Neural progenitor cell (in vitro differentiated cells): ENCODE data around the gene ST6GALNAC2. TPM values are rescaled to one million over a fixed set of nuclear protein-coding genes. Genes with fewer than 3 reads are reported as not detected.
A peak's percentile ranks its signal among the peaks of the same experiment; 100 is the strongest.

Source experiments
- DNase-seq: peaks from one replicate; pipeline ENCODE4 v3.0.0-alpha.2; 2016; ENCODE audit warnings: low spot score
- H2AFZ ChIP-seq: fragments of 200-600 bp; sonication (generic); replicated peaks from 2 replicates; pipeline ENCODE4 v1.6.1; 2016; ENCODE audit warnings: antibody characterized with exemption
- H3F3A ChIP-seq: fragments of 200-600 bp; sonication (generic); 2 replicates; pipeline ENCODE4 v1.6.1; 2016; ENCODE audit warnings: antibody characterized with exemption, low read depth
- H3K27ac ChIP-seq: fragments of 200-600 bp; sonication (generic); 2 replicates; pipeline ENCODE4 v1.5.1; 2016; ENCODE audit warnings: mild to moderate bottlenecking
- H3K27me3 ChIP-seq: fragments of 200-600 bp; sonication (generic); 2 replicates; pipeline ENCODE4 v1.6.1; 2016; ENCODE audit warnings: mild to moderate bottlenecking, moderate library complexity
- H3K36me3 ChIP-seq: fragments of 200-600 bp; sonication (generic); 2 replicates; pipeline ENCODE4 v1.5.1; 2016
- H3K4me1 ChIP-seq: fragments of 200-600 bp; sonication (generic); 2 replicates; pipeline ENCODE4 v1.6.1; 2016; ENCODE audit warnings: mixed run types
- H3K4me2 ChIP-seq: fragments of 200-600 bp; sonication (generic); 2 replicates; pipeline ENCODE4 v1.6.1; 2016
- H3K4me3 ChIP-seq: fragments of 200-600 bp; sonication (generic); 2 replicates; pipeline ENCODE4 v1.5.1; 2016
- H3K79me2 ChIP-seq: fragments of 200-600 bp; sonication (generic); 2 replicates; pipeline ENCODE4 v1.6.1; 2016; ENCODE audit warnings: low read depth
- H3K9ac ChIP-seq: fragments of 200-600 bp; sonication (generic); 2 replicates; pipeline ENCODE4 v1.6.1; 2016
- H3K9me3 ChIP-seq: fragments of 200-600 bp; sonication (generic); 2 replicates; pipeline ENCODE4 v1.5.1; 2016; ENCODE audit warnings: low read depth
- H4K20me1 ChIP-seq: fragments of 200-600 bp; sonication (generic); 2 replicates; pipeline ENCODE4 v1.6.1; 2016; ENCODE audit warnings: low read depth
- H3K27ac Mint-ChIP-seq: 3 replicates; pipeline ENCODE4 v1.8.0; 2021; ENCODE audit warnings: mixed read lengths
- H3K27me3 Mint-ChIP-seq: 2 replicates; pipeline ENCODE4 v1.8.0; 2022; ENCODE audit warnings: low read depth, mild to moderate bottlenecking, inconsistent platforms, moderate library complexity, mixed read lengths; ENCODE audit not compliant: insufficient read depth
- H3K36me3 Mint-ChIP-seq: 3 replicates; pipeline ENCODE4 v1.8.0; 2021; ENCODE audit warnings: mixed read lengths
- H3K4me1 Mint-ChIP-seq: 3 replicates; pipeline ENCODE4 v1.8.0; 2021; ENCODE audit warnings: mixed read lengths
- H3K4me3 Mint-ChIP-seq: 3 replicates; pipeline ENCODE4 v1.8.0; 2021; ENCODE audit warnings: mild to moderate bottlenecking, moderate library complexity, mixed read lengths
- H3K9me3 Mint-ChIP-seq: 3 replicates; pipeline ENCODE4 v1.8.0; 2020; ENCODE audit warnings: mixed read lengths
- EZH2 ChIP-seq: fragments of 200-600 bp; sonication (generic); IDR thresholded peaks from 2 replicates; pipeline ENCODE4 v1.6.1; 2017; ENCODE audit warnings: antibody characterized with exemption, mild to moderate bottlenecking, moderate library complexity
- EZH2phosphoT487 ChIP-seq: fragments of 200-600 bp; sonication (generic); IDR thresholded peaks from 2 replicates; pipeline ENCODE4 v1.6.1; 2017; ENCODE audit warnings: antibody characterized with exemption
- total RNA-seq: library from RNA; depleted of rRNA; stranded (reverse); fragments of >200 nt; gene quantifications from 2 replicates; pipeline ENCODE4 v1.2.3, GENCODE V29; 2015; ENCODE audit warnings: low replicate concordance
- TF ChIP-seq, protein P1 (sequence below): fragments of 200-600 bp; sonication (generic); IDR thresholded peaks from 2 replicates; pipeline ENCODE4 v1.5.1; 2017; ENCODE audit warnings: antibody characterized with exemption, mild to moderate bottlenecking

Gene ST6GALNAC2
- total RNA-seq, 1 donor from 2014 or later: not detected

- TF ChIP-seq EZH2: no peak
- no peak for TF ChIP-seq EZH2phosphoT487
- Mint-ChIP-seq H3K4me1 (peaks cover 24% of the 10 kb centered on the region), H3K27ac (no peak overlapping the region), H3K9me3 (no peaks in the 10 kb centered on the region), H3K27me3 (no peaks in the 10 kb centered on the region), H3K36me3 (peaks cover 8% of the 10 kb centered on the region), H3K4me3 (no peak overlapping the region)
- Histone ChIP-seq H3K4me2 (no peak overlapping the region), H3K4me3 (no peak overlapping the region), H3K79me2 (peaks cover 4% of the 10 kb centered on the region), H3K27me3 (peaks cover 16% of the 10 kb centered on the region), H4K20me1 (peaks cover 66% of the 10 kb centered on the region), H3K27ac (no peak overlapping the region), H3K36me3 (no peaks in the 10 kb centered on the region), H3K9me3 (no peaks in the 10 kb centered on the region), H2AFZ (no peak overlapping the region), H3K4me1 (peaks cover 13% of the 10 kb centered on the region), H3K9ac (no peak overlapping the region), H3F3A (peaks cover 37% of the 10 kb centered on the region)
- DNase-seq: no peak
Observed at GRCh38 chr17:76568811-76569221, 16.8 kb downstream of the ST6GALNAC2 start.

DNA sequence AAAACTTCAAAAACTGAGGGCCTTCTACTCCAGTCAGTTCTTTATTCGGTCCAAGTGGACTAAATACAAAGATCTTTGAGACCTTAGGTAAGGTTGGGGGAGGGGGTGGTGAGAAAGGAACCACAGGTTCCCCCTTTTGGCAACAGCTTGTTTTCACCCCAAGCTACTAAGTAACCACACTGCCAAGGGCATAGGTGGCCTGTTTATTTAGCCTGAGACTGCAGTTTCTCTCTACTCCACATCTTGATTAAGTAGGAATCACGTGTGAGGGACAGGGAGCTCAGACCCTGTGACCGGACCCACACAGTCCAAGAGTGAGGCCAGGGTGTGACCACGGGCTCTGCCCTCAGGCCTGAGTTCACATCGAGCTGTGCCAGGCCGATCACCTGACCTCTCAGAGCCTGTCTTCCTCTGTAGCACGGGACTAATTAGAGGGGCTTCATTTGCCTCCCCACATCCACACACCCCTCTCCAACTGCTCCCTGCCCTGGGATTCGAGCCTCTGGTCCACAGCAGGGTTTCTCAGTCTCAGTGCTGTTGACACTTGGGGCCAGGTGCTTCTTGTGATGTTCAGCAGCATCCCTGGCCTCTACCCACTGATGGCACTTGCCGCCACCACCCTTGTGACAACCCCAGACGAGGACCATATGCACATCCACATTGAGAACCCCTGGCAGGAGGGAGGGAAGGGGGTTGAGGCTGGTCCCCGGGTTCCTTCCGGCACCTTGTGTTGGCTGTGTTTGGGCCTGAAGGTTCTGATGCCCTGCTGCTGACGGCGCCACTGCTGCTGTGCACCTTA is 17.8 kb downstream of the ST6GALNAC2 start:
- Histone ChIP-seq H4K20me1 (peaks cover 72% of the 10 kb centered on the region), H3K4me2 (no peak overlapping the region), H3K9ac (no peak overlapping the region), H3K27ac (no peak overlapping the region), H3K4me1 (peaks cover 13% of the 10 kb centered on the region), H3K9me3 (no peaks in the 10 kb centered on the region), H3K4me3 (no peak overlapping the region), H3K36me3 (no peaks in the 10 kb centered on the region), H2AFZ (no peak overlapping the region), H3K27me3 (peaks cover 16% of the 10 kb centered on the region), H3F3A (peaks cover 40% of the 10 kb centered on the region), H3K79me2 (peaks cover 12% of the 10 kb centered on the region)
- TF ChIP-seq EZH2phosphoT487 (no peak), EZH2 (no peak)
- TF ChIP-seq, protein P1, sequence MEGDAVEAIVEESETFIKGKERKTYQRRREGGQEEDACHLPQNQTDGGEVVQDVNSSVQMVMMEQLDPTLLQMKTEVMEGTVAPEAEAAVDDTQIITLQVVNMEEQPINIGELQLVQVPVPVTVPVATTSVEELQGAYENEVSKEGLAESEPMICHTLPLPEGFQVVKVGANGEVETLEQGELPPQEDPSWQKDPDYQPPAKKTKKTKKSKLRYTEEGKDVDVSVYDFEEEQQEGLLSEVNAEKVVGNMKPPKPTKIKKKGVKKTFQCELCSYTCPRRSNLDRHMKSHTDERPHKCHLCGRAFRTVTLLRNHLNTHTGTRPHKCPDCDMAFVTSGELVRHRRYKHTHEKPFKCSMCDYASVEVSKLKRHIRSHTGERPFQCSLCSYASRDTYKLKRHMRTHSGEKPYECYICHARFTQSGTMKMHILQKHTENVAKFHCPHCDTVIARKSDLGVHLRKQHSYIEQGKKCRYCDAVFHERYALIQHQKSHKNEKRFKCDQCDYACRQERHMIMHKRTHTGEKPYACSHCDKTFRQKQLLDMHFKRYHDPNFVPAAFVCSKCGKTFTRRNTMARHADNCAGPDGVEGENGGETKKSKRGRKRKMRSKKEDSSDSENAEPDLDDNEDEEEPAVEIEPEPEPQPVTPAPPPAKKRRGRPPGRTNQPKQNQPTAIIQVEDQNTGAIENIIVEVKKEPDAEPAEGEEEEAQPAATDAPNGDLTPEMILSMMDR: no peak
- DNase-seq: no peak
- H3K4me1 Mint-ChIP-seq: peaks cover 24% of the 10 kb centered on the region
- H3K9me3 Mint-ChIP-seq: no peaks in the 10 kb centered on the region
- H3K4me3 Mint-ChIP-seq: peak overlapping the region; percentile 33
- H3K27me3 Mint-ChIP-seq: peaks cover 2% of the 10 kb centered on the region
- H3K27ac Mint-ChIP-seq: no peak overlapping the region
- peaks cover 12% of the 10 kb centered on the region for H3K36me3 Mint-ChIP-seq

GRCh38 chr17:76566988-76567431 is 18.6 kb downstream of the ST6GALNAC2 start:
- no peaks in the 10 kb centered on the region for H3K9me3 ChIP-seq
- no peak overlapping the region for H2AFZ ChIP-seq
- no peaks in the 10 kb centered on the region for H3K36me3 ChIP-seq
- TF ChIP-seq EZH2phosphoT487 (no peak), EZH2 (no peak)
- TF ChIP-seq, protein P1: no peak
- peaks cover 16% of the 10 kb centered on the region for H3K27me3 ChIP-seq
- H3K4me3 ChIP-seq: no peak overlapping the region
- peaks cover 4% of the 10 kb centered on the region for H3K27me3 Mint-ChIP-seq
- peaks cover 17% of the 10 kb centered on the region for H3K79me2 ChIP-seq
- peaks cover 13% of the 10 kb centered on the region for H3K36me3 Mint-ChIP-seq
- H3K27ac ChIP-seq: no peak overlapping the region
- DNase-seq: no peak
- no peaks in the 10 kb centered on the region for H3K9me3 Mint-ChIP-seq
- H3K27ac Mint-ChIP-seq: no peak overlapping the region
- H4K20me1 ChIP-seq: peaks cover 78% of the 10 kb centered on the region
- no peak overlapping the region for H3K4me3 Mint-ChIP-seq
- peaks cover 24% of the 10 kb centered on the region for H3K4me1 Mint-ChIP-seq
- peaks cover 13% of the 10 kb centered on the region for H3K4me1 ChIP-seq
- no peak overlapping the region for H3K4me2 ChIP-seq
- peaks cover 44% of the 10 kb centered on the region for H3F3A ChIP-seq
- H3K9ac ChIP-seq: no peak overlapping the region

DNA sequence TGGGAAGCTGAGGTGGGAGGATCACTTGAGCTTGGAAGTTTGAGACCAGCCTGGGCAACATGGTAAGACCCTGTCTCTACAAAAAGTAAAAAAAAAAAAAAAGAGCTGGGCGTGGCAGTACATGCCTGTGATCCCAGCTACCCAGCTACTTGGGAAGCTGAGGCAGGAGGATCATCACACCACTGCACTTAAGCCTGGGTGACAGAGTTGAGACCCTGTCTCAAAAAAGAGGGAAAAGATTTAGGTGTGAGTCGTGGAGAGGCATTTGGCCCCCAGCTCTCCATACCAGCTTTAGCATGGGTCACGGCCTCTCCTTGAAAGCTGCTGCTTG is 19.1 kb downstream of the ST6GALNAC2 start:
- TF ChIP-seq EZH2phosphoT487: no peak
- TF ChIP-seq EZH2: no peak
- TF ChIP-seq, protein P1: no peak
- Mint-ChIP-seq H3K4me3 (no peak overlapping the region), H3K27ac (no peak overlapping the region), H3K27me3 (peaks cover 4% of the 10 kb centered on the region), H3K36me3 (peaks cover 18% of the 10 kb centered on the region), H3K9me3 (no peaks in the 10 kb centered on the region), H3K4me1 (peaks cover 26% of the 10 kb centered on the region)
- peaks cover 14% of the 10 kb centered on the region for H3K27me3 ChIP-seq
- peaks cover 13% of the 10 kb centered on the region for H3K4me1 ChIP-seq
- no peak overlapping the region for H2AFZ ChIP-seq
- peaks cover 82% of the 10 kb centered on the region for H4K20me1 ChIP-seq
- H3K27ac ChIP-seq: no peak overlapping the region
- peaks cover 4% of the 10 kb centered on the region for H3K36me3 ChIP-seq
- no peak overlapping the region for H3K9ac ChIP-seq
- peaks cover 44% of the 10 kb centered on the region for H3F3A ChIP-seq
- no peak overlapping the region for H3K4me2 ChIP-seq
- no peak for DNase-seq
- H3K9me3 ChIP-seq: no peaks in the 10 kb centered on the region
- H3K4me3 ChIP-seq: no peak overlapping the region
- H3K79me2 ChIP-seq: peaks cover 21% of the 10 kb centered on the region
